Stimulated activated CD8-positive, alpha-beta memory T cell treated with anti-CD3 and anti-CD28 coated beads, Interleukin-4, amount 100 ng/mL, for 4 hours (primary cell): ENCODE measurements around the gene CFAP91.

Experiments used
- DNase-seq, 2 donors: peaks; one replicate each; pipeline ENCODE4 v3.0.0-alpha.2; 2020; ENCODE audit warnings: low read depth in 2 of 2, low spot score in 1 of 2

Gene CFAP91

DNA sequence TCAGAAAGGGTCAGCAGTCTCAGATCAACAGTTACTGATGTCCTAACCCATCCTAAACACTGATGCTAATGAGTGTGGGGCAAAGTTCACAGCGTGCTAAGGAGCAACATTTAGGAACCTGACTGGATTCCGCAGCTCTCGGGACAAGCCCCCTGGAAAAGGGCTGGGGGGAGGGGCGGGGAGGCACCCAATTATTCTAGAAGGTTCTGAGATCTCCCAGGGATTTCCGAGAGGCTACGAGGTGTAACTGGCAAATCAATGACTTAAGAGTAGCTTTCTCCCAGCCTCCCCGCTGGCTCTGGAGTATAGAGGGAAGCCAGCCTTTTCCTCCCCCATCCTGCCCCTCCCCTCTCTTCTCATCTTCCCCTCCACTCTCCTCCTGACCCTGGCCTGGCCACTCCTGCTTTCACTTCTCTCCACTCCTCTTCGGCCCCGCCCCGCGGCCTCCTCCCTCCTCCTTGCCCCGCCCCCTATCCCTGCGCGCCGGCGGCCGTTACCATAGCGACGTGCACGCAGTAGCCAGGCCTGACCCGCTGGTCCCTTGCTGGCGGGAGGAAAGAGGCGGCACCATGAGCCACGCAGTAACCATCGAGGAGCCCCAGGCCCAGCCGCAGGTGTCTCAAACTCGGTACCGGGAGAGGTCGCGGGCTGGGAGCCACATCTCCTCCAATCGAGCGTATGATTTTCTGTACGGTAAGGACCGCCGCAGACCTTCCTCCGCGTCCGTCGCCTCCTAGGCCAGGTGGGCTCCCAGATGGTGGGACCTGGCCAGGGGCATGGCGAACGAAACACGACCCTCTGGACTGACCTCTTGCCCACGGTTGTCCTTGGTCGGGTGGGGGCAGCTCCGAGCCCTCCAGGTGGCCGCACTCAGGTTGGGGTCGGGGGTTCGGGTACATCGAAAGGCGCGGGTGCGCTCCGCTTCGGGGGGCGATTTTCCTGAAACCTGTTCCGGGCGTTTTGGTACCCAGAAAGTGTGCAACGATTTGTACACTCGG, at the start of gene CFAP91:
Gene CFAP91, plus strand, starts transcription at position 493 of the 998 bp plus-strand sequence. Its CDS starts 77 bp downstream, at position 570.
- peak; percentile 59 to 69 for DNase-seq

DNA sequence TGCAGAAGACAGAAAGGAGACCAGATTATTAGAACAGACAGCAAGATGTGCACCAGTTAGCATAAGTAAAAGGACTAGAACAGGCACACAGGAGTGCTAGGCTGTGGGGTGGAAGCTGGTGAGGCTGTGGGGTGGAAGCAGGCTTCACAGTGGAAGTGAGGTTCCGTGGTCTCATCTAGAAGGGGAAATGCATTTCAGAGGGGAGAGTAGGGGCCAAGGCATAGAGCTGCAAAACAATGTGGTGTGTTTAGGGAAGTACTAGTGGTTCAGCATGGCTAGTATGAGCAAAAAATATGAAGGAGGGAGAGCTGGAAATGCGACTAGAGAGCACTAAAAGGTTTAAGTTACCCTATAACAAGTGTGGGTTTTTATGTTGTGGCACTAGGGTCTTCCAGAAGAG, 48.9 kb upstream of the CFAP91 start:
- DNase-seq: no peak

DNA sequence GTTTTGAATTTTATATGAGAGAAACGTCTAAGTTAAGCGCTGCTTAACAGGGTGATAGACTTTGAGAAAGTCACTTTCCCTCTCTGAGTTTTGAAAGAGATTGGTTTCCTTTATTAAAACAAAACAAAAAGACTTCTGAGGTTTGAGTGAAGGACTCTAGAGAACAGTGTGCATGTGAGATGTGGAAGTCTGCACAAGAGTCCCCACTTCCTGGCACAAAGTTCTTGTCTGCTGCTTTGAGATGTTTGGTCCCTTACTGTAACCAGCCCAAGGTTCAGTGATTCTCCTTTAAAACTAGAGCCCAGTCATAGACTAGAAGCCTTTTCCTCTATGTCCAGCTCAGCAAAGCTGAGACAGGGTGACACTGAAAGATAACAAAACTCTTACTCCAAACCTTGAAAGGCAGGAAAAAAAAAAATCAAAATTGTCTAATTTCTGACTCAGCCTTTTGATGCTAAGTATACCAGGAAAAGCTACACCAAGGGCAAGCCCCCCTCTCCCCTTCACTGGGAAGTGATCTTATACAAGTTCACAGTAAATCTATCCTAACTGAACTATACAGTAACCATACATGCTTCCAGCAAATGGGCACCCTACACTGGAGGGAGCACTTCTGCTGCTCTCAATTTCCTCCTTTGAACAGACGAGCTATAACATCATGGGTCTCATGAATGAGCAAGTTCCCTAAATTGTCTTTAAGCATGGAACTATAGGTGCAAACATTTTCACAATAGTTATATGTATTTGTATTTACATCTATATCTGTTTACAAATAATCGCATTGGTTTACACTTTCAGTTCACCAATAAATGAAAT, 44.7 kb upstream of the CFAP91 start:
- DNase-seq: no peak

DNA sequence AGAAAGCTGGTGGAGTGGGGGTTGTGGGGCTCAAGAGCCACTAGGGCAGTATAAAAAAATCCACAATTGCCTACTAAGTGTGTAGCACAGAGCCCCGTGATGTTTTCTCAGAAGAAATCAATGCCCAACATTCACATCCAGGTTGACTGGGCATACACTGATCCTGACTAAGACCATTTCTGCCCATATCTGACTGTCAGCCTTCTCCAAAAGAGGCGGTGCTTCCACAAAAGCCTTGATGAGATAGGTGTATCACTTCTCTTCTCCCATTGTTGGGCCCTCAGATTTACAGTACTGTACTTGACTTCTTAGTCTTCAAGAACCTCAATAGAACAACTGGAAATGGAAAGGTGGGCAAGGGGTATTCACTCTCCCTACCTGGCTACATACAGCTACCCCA, 43.8 kb upstream of the CFAP91 start:
- DNase-seq: no peak

DNA sequence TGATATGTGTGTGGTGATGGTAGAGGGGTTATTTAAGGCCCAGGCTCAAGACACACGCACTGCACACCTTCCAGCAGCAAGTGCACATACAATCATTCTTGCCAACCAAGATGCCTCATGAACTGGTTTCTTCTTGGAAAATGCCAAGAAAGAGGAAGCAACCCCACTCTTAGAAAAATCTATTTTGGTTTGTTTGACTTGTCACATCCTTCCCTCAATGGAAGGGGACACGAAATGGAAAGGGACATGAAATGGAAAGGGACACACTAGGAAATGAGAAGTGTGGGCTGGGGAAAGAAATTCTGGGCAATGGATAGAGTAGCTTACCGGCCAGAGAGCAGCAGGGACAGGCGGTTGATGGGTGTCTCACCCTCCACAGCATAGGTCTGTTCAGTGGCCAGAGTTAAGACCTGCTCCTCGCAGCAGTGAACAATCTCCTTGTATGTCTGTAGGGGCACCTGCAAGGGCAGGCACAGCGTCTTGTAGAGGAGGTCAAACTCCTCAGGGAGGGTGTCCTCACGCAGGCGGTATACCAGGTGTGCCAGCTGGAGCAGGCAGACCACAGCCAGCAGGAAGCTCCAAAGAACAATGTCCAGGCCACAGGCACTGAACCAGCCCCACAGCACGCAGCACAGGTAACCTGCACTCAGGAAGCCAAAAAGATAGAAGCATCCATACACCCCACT, 43.1 kb upstream of the CFAP91 start:
- DNase-seq: no peak

DNA sequence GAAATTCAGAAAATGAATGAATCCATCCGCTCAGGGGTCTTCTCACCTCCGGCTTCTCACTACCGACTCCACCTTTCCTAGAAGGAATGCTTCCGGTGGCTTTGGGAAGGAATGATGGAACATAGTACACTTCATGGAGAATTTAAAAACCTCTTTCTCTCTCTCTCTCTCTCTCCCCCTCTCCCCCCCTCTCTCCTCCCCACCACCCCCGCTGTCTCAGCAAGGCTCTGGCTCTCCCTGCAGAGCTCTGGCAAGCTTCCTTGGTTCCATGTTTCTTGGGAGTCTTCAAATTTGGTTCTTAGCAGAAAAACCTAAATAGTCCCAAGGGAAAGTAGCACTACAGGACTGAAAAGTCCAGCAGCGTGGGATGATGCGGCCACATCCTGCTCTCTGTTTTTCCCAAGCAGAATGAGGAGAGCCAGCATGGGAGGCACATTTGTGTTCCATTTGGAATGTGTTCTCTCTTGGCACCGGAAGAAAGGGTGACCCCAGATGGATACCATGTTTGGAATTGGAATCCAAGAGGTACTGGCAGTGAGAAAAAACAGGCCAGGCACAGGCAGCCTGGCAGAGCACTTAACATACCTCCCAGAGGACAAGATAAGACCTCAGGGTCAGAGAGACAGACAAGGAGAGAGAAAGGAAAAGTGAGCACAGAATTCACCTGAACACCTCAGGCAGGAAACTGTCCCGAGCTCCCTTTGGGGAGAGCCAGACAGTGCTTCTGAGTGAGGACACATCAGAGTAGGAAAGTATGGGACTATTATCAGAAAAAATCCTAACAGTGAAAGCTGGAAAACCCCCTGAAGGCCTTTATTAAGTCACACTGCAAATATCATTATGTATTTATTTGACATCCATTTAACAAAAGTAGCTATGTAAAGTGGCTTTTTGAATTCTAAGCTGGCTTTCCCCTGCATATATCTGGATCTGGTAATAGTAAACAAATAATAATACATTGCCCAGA, 42.1 kb upstream of the CFAP91 start, which contains the start of gene POPDC2:
Gene POPDC2, minus strand, starts transcription at position 116 of the 967 bp plus-strand sequence. CDS start 166 bp downstream, outside the sequence.
- no peak for DNase-seq

DNA sequence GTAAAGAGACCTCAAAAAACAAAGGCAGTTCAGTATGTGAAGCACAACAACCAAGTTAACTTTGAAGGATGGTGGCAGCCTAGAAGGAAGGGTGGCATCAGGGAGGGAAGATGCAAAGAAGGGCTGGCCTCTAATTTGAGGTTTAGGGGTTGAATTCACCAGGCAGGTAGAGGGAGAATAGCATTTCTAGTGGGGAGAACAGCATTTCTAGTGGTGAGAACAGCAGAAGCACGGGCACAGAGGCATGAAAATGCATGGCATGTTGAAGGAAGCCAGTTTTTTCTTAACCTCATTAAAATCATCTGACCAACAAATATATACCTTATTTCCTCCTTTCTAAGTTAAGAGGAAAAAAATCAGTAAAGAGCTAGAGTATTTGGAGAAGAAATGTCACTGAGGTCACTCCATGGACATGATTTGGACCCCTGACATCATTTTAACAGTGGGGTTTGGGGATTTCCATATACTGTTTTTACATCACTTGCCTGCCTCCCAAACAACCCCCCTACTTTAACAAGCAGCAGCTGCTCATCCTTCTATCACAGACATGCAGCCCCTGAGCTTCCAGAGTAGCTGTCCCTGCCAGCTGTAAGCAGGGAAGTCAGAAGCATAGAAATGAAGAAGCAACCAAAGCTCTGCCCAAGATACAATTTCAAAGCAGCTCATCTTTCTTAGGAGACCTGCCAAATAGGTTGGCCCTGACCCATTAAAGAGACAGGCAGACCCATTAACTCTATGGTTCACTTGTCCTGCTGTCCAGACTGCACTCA, 40.0 kb upstream of the CFAP91 start:
- DNase-seq: no peak

DNA sequence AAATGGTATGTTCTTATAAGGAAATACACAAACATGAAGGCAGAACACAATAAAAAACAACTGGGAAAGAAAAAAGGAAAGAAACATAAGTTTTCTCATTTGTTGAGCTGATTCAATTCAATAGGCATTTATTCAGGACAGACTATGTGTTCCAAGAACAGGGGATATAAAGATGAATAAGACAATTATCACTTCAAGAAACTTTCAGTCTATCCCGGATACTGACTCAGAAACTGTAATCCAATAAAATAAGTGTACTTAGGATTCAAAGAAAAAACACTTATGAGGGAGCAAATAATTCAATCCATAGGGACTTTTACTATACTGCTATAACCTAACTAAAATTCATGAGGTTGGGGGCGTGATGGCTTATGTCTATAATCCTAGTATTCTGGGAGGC, 38.9 kb upstream of the CFAP91 start:
- no peak for DNase-seq

DNA sequence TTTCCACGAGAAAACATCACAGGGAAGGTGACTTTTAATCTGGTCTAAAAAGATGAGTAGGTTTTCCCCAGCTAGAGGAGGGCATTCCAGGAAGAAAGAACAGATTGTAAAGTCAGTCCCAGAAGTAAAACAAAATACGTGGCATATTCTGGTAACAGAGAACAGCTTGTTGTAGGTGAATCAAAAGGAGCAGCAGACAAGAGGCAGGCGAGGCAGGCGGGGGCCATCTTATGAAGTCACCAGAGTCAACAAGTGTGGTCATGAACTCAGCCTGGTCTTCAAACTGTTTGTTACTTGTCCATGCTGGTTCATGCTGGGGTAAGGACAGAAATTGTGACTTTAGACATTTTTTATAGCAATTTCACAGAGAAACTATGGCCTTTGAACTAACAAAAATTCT, 38.5 kb upstream of the CFAP91 start:
- DNase-seq: no peak

DNA sequence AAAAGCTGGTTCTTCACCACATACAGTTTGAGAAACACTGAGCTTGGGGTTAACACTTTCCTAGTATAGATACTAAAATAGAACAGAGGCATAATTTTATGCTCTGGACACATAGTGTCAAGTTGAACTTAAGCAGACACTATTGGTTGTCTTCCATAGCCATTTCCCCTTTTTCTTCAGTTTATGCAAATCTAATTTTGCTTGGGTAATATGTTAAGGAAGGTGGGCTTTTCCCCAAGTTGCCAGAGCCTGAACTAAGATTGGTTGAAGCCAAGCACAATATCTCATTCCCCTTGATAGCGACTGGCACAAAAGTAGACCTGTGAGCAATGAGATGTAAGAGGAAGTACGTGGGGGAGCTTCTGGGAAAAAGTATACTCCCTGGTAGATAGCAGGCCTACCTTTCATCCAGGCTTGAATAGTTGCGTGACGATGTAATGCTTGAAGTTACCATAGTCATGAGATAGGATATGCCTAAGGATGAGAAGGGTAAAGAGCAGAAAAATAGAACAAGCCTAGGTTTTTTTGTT, 37.9 kb upstream of the CFAP91 start:
- DNase-seq: no peak

DNA sequence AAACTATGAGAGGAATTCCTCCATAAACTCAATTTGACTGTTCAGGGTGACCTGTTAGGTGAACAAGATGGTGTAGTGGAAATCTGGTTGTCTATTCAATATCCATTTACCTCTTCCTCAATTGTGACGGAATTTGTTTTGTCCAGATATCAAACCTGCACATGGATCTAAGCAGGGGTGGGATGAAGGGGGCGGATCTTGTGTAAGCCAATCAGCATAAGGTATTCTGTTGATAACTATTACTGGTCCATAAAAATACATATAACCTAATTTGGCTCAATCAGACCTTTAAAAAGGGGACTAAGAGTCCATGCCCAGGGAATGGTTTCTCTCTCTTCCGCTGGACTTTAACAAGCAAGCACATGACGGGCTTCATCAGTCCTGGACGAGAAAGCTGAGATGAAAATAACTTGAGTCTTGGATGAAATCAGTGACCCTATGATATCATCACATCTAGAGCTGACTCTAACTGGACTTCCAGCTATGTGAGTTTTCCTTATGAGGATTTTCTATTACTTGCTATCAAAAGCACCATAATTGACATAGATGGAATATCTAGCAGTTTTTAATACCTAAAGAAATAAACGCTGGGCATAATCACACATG, 36.8 kb upstream of the CFAP91 start:
- no peak for DNase-seq

DNA sequence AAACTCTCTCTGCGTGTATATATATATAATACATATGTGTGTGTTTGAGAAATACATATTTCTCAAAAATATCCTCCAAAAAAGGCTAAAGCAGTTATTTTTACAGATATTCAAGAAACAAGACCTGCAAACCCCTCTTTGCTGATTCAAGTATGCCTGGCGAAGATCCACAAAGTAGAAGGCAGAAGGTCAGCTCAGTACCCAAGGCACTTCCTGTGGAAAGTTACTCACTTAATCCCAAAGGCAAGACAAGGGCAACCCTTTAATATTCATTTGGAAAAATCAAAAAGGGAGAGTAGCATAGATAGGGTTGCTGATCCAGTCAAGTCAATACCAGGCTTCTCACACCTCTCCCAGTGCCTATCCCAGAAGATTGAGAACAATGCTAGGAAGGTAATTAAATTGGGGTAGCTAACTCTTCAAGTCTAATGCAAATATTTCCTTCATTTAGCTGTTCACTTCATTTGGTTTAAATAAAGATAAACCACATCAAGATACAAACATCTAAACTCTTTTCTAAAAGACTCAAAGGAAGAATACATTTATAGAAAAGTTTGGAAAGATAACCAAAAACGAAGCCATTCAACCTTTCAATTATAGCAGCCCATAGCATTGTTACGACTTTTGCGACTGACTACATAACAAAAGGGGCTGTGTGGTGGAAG, 32.8 kb upstream of the CFAP91 start:
- no peak for DNase-seq

DNA sequence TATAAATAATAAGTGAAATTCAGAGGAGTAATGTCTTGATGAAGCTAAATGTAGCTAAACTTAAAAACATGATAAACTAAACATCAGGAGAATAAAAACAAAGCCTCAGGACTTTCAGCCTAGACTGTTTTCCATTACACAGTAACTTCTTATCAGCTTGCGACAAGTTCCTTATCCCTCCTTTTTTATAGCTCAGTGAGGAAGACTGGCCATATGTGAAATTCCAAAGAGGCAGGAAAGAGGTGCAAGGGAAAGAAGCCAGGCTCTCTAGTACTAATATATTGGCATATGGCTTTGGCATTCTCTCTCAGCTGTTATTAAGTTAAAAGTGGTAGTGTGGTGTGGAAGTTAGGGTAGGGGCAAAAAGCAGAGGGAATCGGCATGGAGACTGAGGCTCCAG, 30.0 kb upstream of the CFAP91 start:
- DNase-seq: no peak

DNA sequence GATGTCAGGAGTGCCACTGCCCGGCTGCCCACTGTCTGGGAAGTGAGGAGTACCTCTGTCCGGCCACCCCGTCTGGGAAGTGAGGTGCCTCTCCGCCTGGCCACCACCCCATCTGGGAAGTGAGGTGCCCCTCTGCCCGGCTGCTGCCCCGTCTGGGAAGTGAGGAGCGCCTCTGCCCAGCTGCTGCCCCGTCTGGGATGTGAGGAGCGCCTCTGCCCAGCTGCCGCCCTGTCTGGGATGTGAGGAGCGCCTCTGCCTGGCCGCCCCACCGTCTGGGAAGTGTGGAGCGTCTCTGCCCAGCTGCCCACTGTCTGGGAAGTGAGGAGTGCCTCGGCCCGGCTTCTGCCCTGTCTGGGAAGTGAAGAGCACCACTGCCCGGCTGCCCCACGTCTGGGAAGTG, 28.9 kb upstream of the CFAP91 start:
- no peak for DNase-seq

DNA sequence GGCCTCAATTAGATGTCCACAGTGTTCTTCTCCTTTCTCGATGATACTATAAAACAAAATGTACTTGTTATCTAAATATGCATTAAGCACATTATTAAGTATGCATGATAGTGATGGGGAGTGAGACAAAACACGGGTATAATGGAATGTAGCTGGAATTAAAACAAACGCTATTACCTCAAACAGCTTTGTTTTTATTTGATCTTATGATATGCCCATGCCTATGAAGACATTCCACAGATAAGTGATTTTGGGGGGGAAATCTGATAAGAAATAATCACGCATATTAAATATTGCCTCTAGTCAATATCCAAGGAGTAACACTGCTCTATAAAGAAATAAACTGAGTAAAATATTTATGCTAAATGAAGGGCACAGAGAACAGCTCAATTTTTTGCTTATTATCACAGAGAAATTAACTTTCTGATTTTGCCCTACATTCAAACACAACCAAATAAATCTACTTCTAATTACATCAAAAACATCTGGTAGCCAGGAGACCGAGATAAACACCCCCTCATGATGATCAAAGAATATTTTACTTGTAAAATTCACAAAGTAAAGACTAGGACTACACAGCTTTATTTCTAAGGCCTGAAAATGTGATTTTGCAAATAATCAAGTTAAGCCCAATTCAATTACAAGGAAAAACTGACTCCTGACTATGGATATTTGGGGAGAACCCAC, 27.5 kb upstream of the CFAP91 start:
- no peak for DNase-seq

DNA sequence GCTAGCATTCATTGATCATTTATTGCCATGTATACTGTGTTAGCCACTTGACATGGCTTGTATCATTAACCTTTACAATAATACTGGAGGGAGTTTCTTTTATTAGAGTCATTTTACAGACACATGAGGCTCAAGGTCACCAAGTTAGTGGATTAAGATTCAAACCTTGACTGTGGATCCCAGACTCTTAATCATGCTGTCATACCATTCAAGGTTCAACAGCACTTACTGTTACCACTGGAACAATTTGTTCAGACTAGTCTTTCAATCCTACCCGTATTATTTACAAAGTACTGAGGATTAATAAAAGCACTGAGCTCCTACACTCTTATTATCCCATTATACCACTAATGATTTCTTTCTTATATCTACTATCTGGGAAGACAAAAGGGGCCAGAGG, 26.8 kb upstream of the CFAP91 start:
- no peak for DNase-seq

DNA sequence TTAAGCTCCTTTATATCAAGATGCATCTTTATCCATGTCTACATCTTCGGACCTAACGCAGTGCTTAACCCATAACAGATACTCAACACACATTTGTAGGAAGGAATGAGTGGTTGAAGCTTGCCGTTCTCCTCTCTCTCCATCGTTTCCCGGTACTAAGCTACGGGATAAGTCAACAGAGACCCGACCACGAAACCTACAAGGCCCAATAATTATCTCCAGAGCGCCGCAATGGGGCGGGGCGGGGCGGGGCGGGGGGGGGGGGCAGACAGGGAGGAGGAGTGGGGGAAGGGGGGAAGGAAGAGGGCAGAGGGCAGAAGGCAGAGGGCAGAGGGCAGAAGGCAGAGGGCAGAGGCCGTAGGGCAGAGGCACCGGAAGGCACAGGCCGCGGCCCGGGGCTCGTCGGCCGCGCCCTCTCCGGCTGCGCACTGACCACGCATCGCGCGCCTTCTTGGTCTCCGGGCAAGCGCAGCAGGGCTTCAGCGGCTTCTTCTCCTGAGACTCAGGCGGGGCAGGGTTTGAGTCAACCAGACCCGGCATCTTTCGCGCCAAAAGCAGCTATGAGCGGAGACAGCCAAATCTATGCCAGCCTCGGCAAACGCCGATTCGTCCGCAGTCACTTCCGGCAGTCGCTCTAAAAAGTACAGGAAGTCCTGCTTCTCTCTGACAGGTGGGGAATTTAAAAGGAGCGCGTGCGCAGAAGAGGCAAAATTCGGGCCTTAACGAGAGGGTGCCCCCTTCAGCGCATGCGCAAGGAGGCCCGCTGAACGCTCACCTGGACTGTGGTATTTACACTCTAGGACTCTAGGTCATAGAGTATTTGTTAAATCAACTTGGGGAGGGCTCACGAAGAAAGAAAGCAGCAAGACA, 25.8 kb upstream of the CFAP91 start, which contains the start of gene COX17:
Gene COX17, minus strand, starts transcription at position 636 of the 870 bp plus-strand sequence. Its CDS starts 96 bp downstream, at position 540.
- DNase-seq: peak; percentile 88 to 91
